Measurements from ENCODE around the gene ACY1.

The ACY1 gene

DNA sequence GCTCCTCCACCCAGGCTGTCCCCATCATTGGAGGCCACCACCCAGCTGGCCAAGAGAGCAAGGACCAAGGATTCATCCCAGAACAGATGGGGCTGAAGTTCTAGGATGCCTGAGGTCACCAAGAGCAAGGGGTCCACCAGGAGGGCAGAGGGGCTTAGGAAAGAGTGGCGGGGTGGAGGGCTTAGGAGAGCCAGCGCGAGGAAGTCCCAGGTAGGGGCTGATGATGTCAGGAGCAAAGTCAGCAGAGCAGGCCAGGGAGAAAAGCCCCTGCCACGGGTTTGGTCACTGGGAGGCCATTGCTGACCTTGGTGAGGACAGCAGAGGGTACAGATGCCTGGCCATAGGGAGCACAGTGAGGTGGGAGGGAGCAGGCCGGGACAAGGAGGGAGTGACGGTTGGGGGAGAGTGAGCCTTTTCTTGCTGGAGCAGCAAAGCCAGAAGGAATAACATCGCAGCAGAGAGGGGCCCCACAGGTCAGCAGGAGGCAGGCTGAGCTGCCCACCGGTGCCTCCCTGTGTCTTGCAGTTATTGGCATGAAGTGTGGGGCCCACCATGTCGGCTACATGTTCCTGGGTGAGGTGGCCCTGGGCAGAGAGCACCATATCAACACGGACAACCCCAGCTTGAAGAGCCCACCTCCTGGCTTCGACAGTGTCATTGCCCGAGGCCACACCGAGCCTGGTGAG, 36.0 kb upstream of the ACY1 start:
- TF ChIP-seq, protein P1, sequence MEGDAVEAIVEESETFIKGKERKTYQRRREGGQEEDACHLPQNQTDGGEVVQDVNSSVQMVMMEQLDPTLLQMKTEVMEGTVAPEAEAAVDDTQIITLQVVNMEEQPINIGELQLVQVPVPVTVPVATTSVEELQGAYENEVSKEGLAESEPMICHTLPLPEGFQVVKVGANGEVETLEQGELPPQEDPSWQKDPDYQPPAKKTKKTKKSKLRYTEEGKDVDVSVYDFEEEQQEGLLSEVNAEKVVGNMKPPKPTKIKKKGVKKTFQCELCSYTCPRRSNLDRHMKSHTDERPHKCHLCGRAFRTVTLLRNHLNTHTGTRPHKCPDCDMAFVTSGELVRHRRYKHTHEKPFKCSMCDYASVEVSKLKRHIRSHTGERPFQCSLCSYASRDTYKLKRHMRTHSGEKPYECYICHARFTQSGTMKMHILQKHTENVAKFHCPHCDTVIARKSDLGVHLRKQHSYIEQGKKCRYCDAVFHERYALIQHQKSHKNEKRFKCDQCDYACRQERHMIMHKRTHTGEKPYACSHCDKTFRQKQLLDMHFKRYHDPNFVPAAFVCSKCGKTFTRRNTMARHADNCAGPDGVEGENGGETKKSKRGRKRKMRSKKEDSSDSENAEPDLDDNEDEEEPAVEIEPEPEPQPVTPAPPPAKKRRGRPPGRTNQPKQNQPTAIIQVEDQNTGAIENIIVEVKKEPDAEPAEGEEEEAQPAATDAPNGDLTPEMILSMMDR (IDR thresholded peaks at IDR 0.05; ENCODE audit: insufficient read depth, low read length), result no peak
- DNase-seq (ENCODE audit: low read depth in 1 of 2, low spot score in 1 of 2), result no peak
- no peak overlapping the region for H3K4me3 ChIP-seq (replicated peaks; ENCODE audit: insufficient read depth, low read length)
- no peak overlapping the region for H3K27ac ChIP-seq (replicated peaks)
- no peaks in the 10 kb centered on the region for H3K27me3 ChIP-seq (ENCODE audit: insufficient read depth, poor library complexity, severe bottlenecking)

DNA sequence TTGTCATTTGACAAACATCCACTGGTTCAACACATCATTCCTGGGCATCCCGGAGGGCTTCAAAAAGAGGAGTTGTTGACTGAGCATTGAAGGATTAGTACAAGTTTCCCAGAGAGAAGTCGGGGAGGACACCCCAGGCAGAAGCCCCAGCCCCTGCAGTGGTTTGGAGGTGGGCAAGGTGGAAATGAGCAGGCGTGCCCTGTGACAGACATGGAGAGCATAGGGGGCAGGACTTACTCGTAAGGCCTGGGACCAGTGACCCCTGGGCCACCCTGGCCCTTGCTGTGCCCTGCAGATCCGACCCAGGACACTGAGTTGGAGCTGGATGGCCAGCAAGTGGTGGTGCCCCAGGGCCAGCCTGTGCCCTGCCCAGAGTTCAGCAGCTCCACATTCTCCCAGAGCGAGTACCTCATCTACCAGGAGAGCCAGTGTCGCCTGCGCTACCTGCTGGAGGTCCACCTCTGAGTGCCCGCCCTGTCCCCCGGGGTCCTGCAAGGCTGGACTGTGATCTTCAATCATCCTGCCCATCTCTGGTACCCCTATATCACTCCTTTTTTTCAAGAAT, 35.2 kb upstream of the ACY1 start:
- TF ChIP-seq, protein P2, sequence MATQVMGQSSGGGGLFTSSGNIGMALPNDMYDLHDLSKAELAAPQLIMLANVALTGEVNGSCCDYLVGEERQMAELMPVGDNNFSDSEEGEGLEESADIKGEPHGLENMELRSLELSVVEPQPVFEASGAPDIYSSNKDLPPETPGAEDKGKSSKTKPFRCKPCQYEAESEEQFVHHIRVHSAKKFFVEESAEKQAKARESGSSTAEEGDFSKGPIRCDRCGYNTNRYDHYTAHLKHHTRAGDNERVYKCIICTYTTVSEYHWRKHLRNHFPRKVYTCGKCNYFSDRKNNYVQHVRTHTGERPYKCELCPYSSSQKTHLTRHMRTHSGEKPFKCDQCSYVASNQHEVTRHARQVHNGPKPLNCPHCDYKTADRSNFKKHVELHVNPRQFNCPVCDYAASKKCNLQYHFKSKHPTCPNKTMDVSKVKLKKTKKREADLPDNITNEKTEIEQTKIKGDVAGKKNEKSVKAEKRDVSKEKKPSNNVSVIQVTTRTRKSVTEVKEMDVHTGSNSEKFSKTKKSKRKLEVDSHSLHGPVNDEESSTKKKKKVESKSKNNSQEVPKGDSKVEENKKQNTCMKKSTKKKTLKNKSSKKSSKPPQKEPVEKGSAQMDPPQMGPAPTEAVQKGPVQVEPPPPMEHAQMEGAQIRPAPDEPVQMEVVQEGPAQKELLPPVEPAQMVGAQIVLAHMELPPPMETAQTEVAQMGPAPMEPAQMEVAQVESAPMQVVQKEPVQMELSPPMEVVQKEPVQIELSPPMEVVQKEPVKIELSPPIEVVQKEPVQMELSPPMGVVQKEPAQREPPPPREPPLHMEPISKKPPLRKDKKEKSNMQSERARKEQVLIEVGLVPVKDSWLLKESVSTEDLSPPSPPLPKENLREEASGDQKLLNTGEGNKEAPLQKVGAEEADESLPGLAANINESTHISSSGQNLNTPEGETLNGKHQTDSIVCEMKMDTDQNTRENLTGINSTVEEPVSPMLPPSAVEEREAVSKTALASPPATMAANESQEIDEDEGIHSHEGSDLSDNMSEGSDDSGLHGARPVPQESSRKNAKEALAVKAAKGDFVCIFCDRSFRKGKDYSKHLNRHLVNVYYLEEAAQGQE (IDR thresholded peaks at IDR 0.05; ENCODE audit: insufficient replicate concordance, low read depth), result no peak
- TF ChIP-seq GABPA (IDR thresholded peaks at IDR 0.05; ENCODE audit: low read depth) (no peak), SPI1 (IDR thresholded peaks at IDR 0.05; ENCODE audit: borderline replicate concordance, low read depth) (no peak), POLR2AphosphoS5 (IDR thresholded peaks at IDR 0.05; ENCODE audit: low read depth) (no peak)
- TF ChIP-seq, protein P1 (IDR thresholded peaks at IDR 0.05; ENCODE audit: insufficient read depth, low read length), result no peak
- Histone ChIP-seq H3K27ac (replicated peaks) (no peak overlapping the region), H3K4me3 (replicated peaks; ENCODE audit: insufficient read depth, low read length) (no peak overlapping the region), H3K27me3 (ENCODE audit: insufficient read depth, poor library complexity, severe bottlenecking) (no peaks in the 10 kb centered on the region)
- DNase-seq (ENCODE audit: low read depth in 1 of 2, low spot score in 1 of 2), result no peak

DNA sequence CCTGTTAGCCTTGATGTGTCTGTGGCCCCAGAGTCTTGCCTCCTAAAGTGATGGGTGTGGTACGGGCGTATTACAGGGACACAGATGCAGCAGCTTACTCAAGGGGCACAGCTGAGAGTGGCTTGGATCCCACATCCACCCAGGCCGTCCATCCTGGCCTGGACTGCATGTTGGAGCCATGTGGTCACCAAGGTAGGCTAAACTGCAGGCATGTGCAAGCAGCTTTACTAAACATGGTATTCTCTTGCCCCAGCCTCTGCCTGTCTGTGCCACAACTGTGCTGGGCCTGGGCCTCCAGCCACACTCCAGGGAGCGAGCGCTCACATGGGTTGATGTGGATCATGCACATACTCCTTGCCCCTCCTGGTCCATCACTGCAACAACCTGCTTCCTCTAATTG, 34.2 kb upstream of the ACY1 start:
- Histone ChIP-seq H3K4me3 (replicated peaks; ENCODE audit: insufficient read depth, low read length) (no peak overlapping the region), H3K27ac (replicated peaks) (no peak overlapping the region), H3K27me3 (ENCODE audit: insufficient read depth, poor library complexity, severe bottlenecking) (no peaks in the 10 kb centered on the region)
- TF ChIP-seq GABPA (IDR thresholded peaks at IDR 0.05; ENCODE audit: low read depth) (no peak), POLR2AphosphoS5 (IDR thresholded peaks at IDR 0.05; ENCODE audit: low read depth) (no peak), SPI1 (IDR thresholded peaks at IDR 0.05; ENCODE audit: borderline replicate concordance, low read depth) (no peak)
- TF ChIP-seq, protein P2 (IDR thresholded peaks at IDR 0.05; ENCODE audit: insufficient replicate concordance, low read depth), result no peak
- TF ChIP-seq, protein P1 (IDR thresholded peaks at IDR 0.05; ENCODE audit: insufficient read depth, low read length), result no peak
- no peak for DNase-seq (ENCODE audit: low read depth in 1 of 2, low spot score in 1 of 2)

DNA sequence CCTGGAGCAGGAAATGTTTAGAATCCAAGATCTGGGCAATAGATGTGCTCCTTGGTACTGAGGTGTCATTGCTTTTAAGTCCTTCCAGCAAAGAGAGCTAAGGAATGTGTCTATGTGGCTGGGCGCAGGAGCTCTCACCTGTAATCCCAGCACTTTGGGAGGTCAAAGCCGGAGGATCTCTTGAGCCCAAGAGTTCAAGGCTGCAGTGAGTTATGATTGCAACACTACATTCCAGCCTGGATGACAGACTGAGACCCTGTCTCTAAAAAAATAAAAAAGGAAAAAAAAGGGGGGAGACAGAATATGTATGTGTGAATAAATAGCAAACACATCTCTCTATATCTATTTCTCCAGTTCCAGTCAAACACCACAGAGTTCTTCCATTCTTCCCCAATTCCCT, 32.4 kb upstream of the ACY1 start:
- TF ChIP-seq SPI1 (IDR thresholded peaks at IDR 0.05; ENCODE audit: borderline replicate concordance, low read depth), result no peak
- TF ChIP-seq GABPA (IDR thresholded peaks at IDR 0.05; ENCODE audit: low read depth), result no peak
- TF ChIP-seq, protein P2 (IDR thresholded peaks at IDR 0.05; ENCODE audit: insufficient replicate concordance, low read depth), result no peak
- TF ChIP-seq, protein P1 (IDR thresholded peaks at IDR 0.05; ENCODE audit: insufficient read depth, low read length), result no peak
- TF ChIP-seq POLR2AphosphoS5 (IDR thresholded peaks at IDR 0.05; ENCODE audit: low read depth), result no peak
- DNase-seq (ENCODE audit: low read depth in 1 of 2, low spot score in 1 of 2), result no peak
- no peak overlapping the region for H3K27ac ChIP-seq (replicated peaks)
- H3K27me3 ChIP-seq (ENCODE audit: insufficient read depth, poor library complexity, severe bottlenecking), result no peaks in the 10 kb centered on the region
- H3K4me3 ChIP-seq (replicated peaks; ENCODE audit: insufficient read depth, low read length), result no peak overlapping the region
